ENCODE results near the gene CRADD. TPM values are rescaled to one million over a fixed set of nuclear protein-coding genes. Genes with fewer than 3 reads are reported as not detected.

The CRADD gene
- total RNA-seq, 4 donors from 2014 or later = 19.4 to 28.7 (median 22.6) TPM

GRCh38 chr12:93943780-93944179, 266.6 kb downstream of the CRADD start:
- intact Hi-C loops (cut with DNase I; ENCODE audit: low total_unique reads) (loop anchor here (1.0 to 5.0 kb wide), 5 partner anchors 49 to 261 kb away; no protein-coding TSS in a partner anchor), in situ Hi-C loops (cut with MboI; ENCODE audit: low sequenced_read_pairs in 4 of 4) (no loop called here)
- peak; percentile 99 to 100 for ATAC-seq

DNA sequence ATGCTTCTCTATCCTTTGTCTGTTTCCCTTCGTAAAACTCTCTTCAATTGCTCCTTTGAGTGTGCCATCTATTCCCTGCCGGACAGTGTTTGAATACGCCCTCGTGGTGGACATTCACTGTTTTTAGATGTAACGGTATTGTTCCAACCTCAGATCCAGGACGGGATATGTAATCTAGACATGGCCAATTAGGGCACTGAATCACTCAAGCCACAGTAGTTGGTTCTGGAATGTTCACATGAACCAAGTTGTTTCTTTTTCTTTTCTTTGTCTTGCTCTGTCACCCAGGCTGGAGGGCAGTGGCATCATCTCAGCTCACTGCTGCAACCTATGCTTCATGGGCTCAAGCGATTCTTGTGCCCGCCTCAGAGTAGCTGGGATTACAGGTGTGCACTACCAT, 267.0 kb downstream of the CRADD start:
- Histone ChIP-seq H3K4me3 (no peak overlapping the region), H3K36me3 (no peaks in the 10 kb centered on the region), H3K4me1 (peaks cover 6 to 9% of the 10 kb centered on the region in 2 donors), H3K9me3 (no peaks in the 10 kb centered on the region), H3K27me3 (no peaks in the 10 kb centered on the region), H3K27ac (peak overlapping the region; percentile 63 to 81 (median 72))
- ATAC-seq (peak; percentile 35 to 39), DNase-seq (no peak)
- intact Hi-C loops (cut with DNase I; ENCODE audit: low total_unique reads) = loop anchor here (1.0 to 5.0 kb wide), 5 partner anchors 50 to 262 kb away; no protein-coding TSS in a partner anchor
- TF ChIP-seq POLR2A (IDR thresholded peaks at IDR 0.05) = no peak
- TF ChIP-seq, protein P1, sequence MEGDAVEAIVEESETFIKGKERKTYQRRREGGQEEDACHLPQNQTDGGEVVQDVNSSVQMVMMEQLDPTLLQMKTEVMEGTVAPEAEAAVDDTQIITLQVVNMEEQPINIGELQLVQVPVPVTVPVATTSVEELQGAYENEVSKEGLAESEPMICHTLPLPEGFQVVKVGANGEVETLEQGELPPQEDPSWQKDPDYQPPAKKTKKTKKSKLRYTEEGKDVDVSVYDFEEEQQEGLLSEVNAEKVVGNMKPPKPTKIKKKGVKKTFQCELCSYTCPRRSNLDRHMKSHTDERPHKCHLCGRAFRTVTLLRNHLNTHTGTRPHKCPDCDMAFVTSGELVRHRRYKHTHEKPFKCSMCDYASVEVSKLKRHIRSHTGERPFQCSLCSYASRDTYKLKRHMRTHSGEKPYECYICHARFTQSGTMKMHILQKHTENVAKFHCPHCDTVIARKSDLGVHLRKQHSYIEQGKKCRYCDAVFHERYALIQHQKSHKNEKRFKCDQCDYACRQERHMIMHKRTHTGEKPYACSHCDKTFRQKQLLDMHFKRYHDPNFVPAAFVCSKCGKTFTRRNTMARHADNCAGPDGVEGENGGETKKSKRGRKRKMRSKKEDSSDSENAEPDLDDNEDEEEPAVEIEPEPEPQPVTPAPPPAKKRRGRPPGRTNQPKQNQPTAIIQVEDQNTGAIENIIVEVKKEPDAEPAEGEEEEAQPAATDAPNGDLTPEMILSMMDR (IDR thresholded peaks at IDR 0.05 in 4 of 5, conservative IDR thresholded peaks at IDR 0.05 in 1 of 5) = peak in 1 of 5 experiments; percentile 13
- in situ Hi-C loops (cut with MboI; ENCODE audit: low sequenced_read_pairs in 4 of 4) = no loop called here

More at GRCh38 chr12:93943780-93944179, 266.6 kb downstream of the CRADD start:
- peak overlapping the region; percentile 63 to 81 (median 72) for H3K27ac ChIP-seq
- no peaks in the 10 kb centered on the region for H3K27me3 ChIP-seq
- peak; percentile 75 to 87 for DNase-seq
- no peak overlapping the region for H3K4me3 ChIP-seq
- H3K9me3 ChIP-seq = no peaks in the 10 kb centered on the region
- no peaks in the 10 kb centered on the region for H3K36me3 ChIP-seq
- H3K4me1 ChIP-seq = peaks cover 6 to 9% of the 10 kb centered on the region in 2 donors
- TF ChIP-seq, protein P1 (IDR thresholded peaks at IDR 0.05 in 4 of 5, conservative IDR thresholded peaks at IDR 0.05 in 1 of 5) = peak; percentile 34 to 49 (median 42)
- TF ChIP-seq POLR2A (IDR thresholded peaks at IDR 0.05) = peak in 1 of 2 donors; percentile 41

Other genes with a start within 250 kb of the CRADD start
- 10 to 100 TPM; 26.5 to 46.8 (median 30.5) TPM for gene UBE2N, start 235.4 kb upstream of the CRADD start, total RNA-seq
- 10 to 100 TPM; 14.0 to 44.6 (median 34.8) TPM for gene MRPL42, start 209.9 kb upstream of the CRADD start, total RNA-seq
- gene SOCS2, start 104.7 kb upstream of the CRADD start, total RNA-seq = 10 to 100 TPM in 1 of 4 donors, 1 to 10 TPM in 3; 4.3 to 14.9 (median 5.3) TPM

Measured in gastrocnemius medialis (tissue), 4 donors.